RPMI8226 (cell line): ENCODE results near the gene TMEM39A.

Source experiments
- DNase-seq: peaks from one replicate; pipeline ENCODE4 v3.0.0-alpha.2; 2015

The TMEM39A gene

DNA sequence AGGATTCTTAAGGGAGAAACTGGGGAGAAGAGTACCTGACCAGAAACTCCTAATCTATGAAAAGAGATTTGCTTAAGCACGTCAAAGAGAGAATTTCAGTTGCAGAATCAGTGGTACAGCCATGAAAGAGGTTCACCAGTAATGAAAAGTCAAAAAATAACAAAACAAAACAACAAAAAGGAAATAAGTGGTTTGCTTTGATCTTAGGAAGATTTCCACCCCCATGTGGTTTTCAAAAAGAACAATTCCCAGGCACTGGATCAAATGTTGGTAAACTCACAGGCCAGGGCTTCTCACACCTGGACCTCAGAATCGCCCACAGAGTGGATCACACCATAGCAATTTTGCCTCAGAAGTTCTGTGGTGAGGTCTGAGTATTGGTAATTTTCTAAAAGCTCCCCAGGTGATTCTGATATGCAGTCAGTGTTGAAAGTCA, 67.5 kb downstream of the TMEM39A start:
- no peak for DNase-seq

DNA sequence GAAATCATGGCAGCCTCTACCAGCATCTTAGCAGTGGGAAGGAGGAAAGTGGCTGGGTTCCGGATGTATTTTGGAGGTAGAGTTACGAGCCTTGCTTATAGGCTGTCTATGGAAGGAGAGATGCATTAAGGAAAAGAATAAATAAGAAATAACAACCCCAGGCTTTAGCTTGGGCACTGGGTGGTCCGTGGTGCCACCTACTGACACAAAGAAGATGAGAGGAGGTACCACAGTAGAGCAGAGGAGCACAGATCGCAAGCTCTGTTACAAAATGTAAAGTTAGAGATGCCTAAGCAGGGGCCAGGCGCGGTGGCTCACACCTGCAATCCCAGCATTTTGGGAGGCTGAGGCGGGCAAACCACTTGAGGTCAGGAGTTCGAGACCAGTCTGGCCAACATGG, 74.8 kb downstream of the TMEM39A start:
- DNase-seq: no peak

DNA sequence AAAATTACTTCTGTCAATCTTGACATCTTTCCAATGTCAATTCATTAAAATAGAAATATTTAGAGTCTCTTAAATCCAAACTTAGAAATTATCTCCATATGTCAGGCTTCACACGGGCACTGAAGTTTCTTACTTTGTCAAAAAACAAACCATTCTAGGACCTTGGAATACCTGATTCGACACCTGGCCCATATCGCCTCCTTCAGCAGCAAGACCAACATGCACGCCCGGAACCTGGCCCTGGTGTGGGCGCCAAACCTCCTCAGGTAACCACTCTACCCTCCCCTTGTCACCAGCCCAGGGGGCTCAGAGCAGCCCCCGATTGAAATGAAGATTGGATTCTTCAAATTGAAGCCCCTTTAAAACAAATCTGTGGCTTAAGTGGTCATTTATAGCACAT, 81.3 kb downstream of the TMEM39A start:
- no peak for DNase-seq

DNA sequence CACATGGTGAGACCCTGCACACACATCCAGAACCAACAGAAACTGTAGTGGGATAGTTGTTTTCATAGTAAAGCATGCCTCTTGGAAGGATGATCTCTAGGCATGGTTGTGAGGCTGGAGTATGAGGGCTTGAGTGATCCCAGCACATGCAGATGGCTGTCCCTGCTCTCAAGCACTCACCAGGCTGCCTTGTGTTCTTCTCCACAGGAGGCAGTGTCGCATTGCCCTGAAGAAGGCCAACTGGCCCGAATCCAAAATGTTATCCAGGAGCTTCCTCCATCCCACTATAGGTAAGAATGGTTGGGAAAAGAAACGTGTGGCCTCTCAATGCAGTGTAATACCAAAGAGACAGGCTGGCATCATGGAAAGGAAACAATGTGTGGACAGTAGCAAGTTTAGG, 82.7 kb downstream of the TMEM39A start:
- DNase-seq: no peak
